Stimulated activated naive CD8-positive, alpha-beta T cell treated with anti-CD3 and anti-CD28 coated beads, Interleukin-15, Interleukin-2, amounts not matched to agents 100 U/mL and 50 U/mL, for 24 hours (primary cell): ENCODE data around the gene ADAMTS12.
"Not testable (repeated sequence)": the region's sequence is repeated elsewhere in the genome, so short reads cannot be mapped to it uniquely, and the experiment has no call there.

Source experiments
- ATAC-seq: fragments of 150-1000 bp; cut with Tn5 transposase; one replicate; pipeline ENCODE4 v1.10.0; 2021
- DNase-seq: peaks from one replicate; pipeline ENCODE4 v3.0.0; 2021

Gene ADAMTS12

DNA sequence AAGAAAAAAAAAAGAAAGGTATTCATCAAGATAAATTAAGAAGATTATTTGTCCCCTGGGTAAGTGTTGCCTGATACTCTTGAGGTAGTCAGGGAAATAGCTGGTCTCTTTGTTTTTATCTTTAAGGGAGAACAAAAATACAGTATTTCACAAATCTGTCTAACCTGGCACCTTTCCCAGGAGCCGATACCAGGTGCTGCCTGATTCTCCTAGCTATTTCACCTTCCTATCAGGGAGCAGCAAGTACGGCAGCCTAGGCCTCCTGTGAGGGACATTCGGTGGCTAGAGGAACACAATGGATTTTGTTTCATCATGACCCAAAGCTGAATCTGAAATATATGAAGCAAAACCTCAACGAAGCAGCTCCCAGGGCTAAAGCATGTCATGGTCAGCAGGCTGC lies 365.0 kb downstream of the ADAMTS12 start:
- DNase-seq (no peak), ATAC-seq (no peak)

DNA sequence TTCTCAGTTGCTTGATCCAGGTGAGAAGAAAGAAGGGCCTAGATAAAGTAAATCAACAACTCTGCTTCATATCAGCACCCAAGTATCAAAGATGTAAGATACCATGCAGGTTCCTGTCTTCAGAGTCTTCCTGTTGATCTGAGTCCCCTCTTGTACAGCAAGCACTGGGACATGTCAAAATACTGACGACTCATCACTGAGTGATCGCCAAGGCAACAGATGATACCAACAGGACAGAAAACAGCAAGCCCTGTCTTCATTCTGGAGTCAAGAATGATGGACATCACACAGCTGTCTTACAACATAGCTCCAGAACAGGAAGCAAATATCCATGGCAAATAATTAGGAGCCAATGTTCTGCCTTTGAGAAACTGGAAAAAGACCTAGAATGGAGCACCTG lies 367.3 kb downstream of the ADAMTS12 start:
- DNase-seq (no peak), ATAC-seq (no peak)

- ATAC-seq = no peak
- DNase-seq = no peak
Observed at GRCh38 chr5:33523208-33523771, 368.5 kb downstream of the ADAMTS12 start.

GRCh38 chr5:33516421-33516820 lies 375.4 kb downstream of the ADAMTS12 start:
- no peak for DNase-seq
- ATAC-seq = no peak

GRCh38 chr5:33515366-33515765 lies 376.4 kb downstream of the ADAMTS12 start:
- ATAC-seq, DNase-seq: not testable (repeated sequence)

GRCh38 chr5:33513462-33514185 lies 378.2 kb downstream of the ADAMTS12 start:
- DNase-seq = no peak
- ATAC-seq = no peak

- DNase-seq (no peak), ATAC-seq (no peak)
Observed at GRCh38 chr5:33509036-33509435, 382.8 kb downstream of the ADAMTS12 start.

GRCh38 chr5:33507426-33507825 lies 384.4 kb downstream of the ADAMTS12 start:
- DNase-seq = no peak

GRCh38 chr5:33504570-33504969 lies 387.2 kb downstream of the ADAMTS12 start:
- DNase-seq (no peak), ATAC-seq (no peak)

More at GRCh38 chr5:33507426-33507825, 384.4 kb downstream of the ADAMTS12 start:
- ATAC-seq = no peak

GRCh38 chr5:33501899-33502298 lies 389.9 kb downstream of the ADAMTS12 start:
- no peak for ATAC-seq
- DNase-seq = no peak

DNA sequence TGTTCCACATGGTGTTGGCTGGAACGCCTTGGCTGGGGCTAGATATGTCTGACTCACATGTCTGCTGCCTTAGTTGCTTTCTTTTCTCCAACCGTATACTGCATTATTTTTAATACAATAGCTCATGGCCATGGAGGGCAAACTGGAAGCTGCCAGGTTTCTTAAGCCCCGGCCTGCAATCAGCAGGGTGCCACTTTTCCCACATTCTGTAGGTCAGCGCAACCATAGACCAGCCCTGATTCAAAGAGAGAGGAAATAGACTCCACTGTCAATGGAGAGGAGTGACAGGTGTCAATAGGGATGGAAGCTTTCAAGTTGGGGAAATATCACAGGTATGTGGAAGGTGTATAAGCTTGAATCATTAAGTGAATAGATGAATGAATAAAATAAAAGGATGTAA lies 390.5 kb downstream of the ADAMTS12 start:
- ATAC-seq = no peak

GRCh38 chr5:33494466-33494865 lies 397.3 kb downstream of the ADAMTS12 start:
- no peak for DNase-seq
- no peak for ATAC-seq

More for the DNA sequence above, 390.5 kb downstream of the ADAMTS12 start:
- DNase-seq = no peak

- DNase-seq (no peak), ATAC-seq (no peak)
Observed at GRCh38 chr5:33491941-33492340, 399.8 kb downstream of the ADAMTS12 start.

GRCh38 chr5:33490071-33490665 lies 401.6 kb downstream of the ADAMTS12 start:
- DNase-seq = no peak
- no peak for ATAC-seq

GRCh38 chr5:33489481-33490067 lies 402.2 kb downstream of the ADAMTS12 start:
- DNase-seq (no peak), ATAC-seq (no peak)

- no peak for DNase-seq
- no peak for ATAC-seq
Observed at GRCh38 chr5:33488558-33489355, 403.0 kb downstream of the ADAMTS12 start.

- ATAC-seq (no peak), DNase-seq (no peak)
Observed at GRCh38 chr5:33487236-33487635, 404.6 kb downstream of the ADAMTS12 start.

GRCh38 chr5:33482335-33482734 lies 409.5 kb downstream of the ADAMTS12 start:
- ATAC-seq = no peak
- DNase-seq = no peak

- DNase-seq (no peak), ATAC-seq (no peak)
Observed at GRCh38 chr5:33480876-33481275, 410.9 kb downstream of the ADAMTS12 start.

- DNase-seq = no peak
- ATAC-seq = no peak
Observed at GRCh38 chr5:33479311-33479710, 412.5 kb downstream of the ADAMTS12 start.

- DNase-seq = no peak
- ATAC-seq = no peak
Observed at GRCh38 chr5:33477816-33478215, 414.0 kb downstream of the ADAMTS12 start.

- ATAC-seq = no peak
- no peak for DNase-seq
Observed at GRCh38 chr5:33476992-33477391, 414.8 kb downstream of the ADAMTS12 start.
